Body of pancreas (tissue), 4 donors: ENCODE measurements around the gene LMX1B. TPM values are rescaled to one million over a fixed set of nuclear protein-coding genes. Genes with fewer than 3 reads are reported as not detected.

Source experiments
- ATAC-seq: fragments of 150-250 bp; one replicate; pipeline ENCODE4 v1.9.1; 2016
- DNase-seq, 4 donors: peaks; one replicate each; pipeline ENCODE4 v3.0.0-alpha.2; 2019
- H3K27ac ChIP-seq, 4 donors: fragments of 200-600 bp; sonication (generic); 1 replicate in 3 of 4; 2 replicates in 1 of 4; pipeline versions ENCODE4 v1.5.1 to v1.6.1; 2016 to 2019; ENCODE audit warnings: mild to moderate bottlenecking in 1 of 4, mixed read lengths in 1 of 4, moderate library complexity in 1 of 4
- H3K27me3 ChIP-seq, 2 donors: fragments of 200-600 bp; sonication (generic); one replicate each; pipeline ENCODE4 v1.6.0; 2016; ENCODE audit warnings: mild to moderate bottlenecking in 1 of 2
- H3K36me3 ChIP-seq, 2 donors: fragments of 200-600 bp; sonication (generic); replicated peaks in 1 of 2; 2 replicates each; pipeline ENCODE4 v1.5.1; 2016; ENCODE audit warnings: low read depth in 2 of 2; ENCODE audit not compliant: insufficient read depth in 1 of 2
- H3K4me1 ChIP-seq: fragments of 200-600 bp; sonication (generic); one replicate; pipeline ENCODE4 v1.6.0; 2016
- H3K4me3 ChIP-seq, 2 donors: fragments of 200-600 bp; sonication (generic); 1 replicate in 1 of 2; 2 replicates in 1 of 2; pipeline ENCODE4 v1.5.1; 2016 to 2019
- H3K9me3 ChIP-seq, 3 donors: fragments of 200-600 bp; sonication (generic); 1 replicate in 2 of 3; 2 replicates in 1 of 3; pipeline ENCODE4 v1.5.1; 2016
- POLR2A ChIP-seq, 3 donors: fragments of 450-650 bp; IDR thresholded peaks; one replicate each; pipeline ENCODE4 v1.6.1; 2016; ENCODE audit warnings: antibody characterized with exemption in 3 of 3, mild to moderate bottlenecking in 2 of 3
- WGBS, 2 donors: methylation state at CpG; one replicate each; pipeline ENCODE4 v1.1.5; 2017; 5-methylcytosine and 5-hydroxymethylcytosine counted together
- intact Hi-C: fragments of 100-400 bp; cut with DNase I; formaldehyde crosslinking; loops from one replicate; pipeline ENCODE4 v1.15.1; 2023
- total RNA-seq, 2 donors: library from RNA; depleted of rRNA; stranded (reverse); fragments of >200 nt; gene quantifications; one replicate each; pipeline ENCODE4 v1.1.0, GENCODE V29; 2016
- TF ChIP-seq, protein P1 (sequence below), 7 experiments: fragments of 450-650 bp in 4 of 7; fragments of 200-600 bp in 3 of 7; sonication (generic) in 3 of 7; IDR thresholded peaks; one replicate each; pipeline ENCODE4 v1.5.1; 2016 to 2019; ENCODE audit warnings: antibody characterized with exemption in 7 of 7

The LMX1B gene
- total RNA-seq, 2 donors from 2014 or later = 0.26 TPM; not detected in 1

GRCh38 chr9:126700903-126701812 lies 87.4 kb downstream of the LMX1B start:
- Histone ChIP-seq H3K36me3 (no peaks in the 10 kb centered on the region), H3K27ac (no peak overlapping the region), H3K9me3 (no peaks in the 10 kb centered on the region), H3K4me1 (peaks cover 8% of the 10 kb centered on the region), H3K27me3 (peaks cover 0 to 24% of the 10 kb centered on the region in 2 donors), H3K4me3 (no peak overlapping the region)
- TF ChIP-seq, protein P1, sequence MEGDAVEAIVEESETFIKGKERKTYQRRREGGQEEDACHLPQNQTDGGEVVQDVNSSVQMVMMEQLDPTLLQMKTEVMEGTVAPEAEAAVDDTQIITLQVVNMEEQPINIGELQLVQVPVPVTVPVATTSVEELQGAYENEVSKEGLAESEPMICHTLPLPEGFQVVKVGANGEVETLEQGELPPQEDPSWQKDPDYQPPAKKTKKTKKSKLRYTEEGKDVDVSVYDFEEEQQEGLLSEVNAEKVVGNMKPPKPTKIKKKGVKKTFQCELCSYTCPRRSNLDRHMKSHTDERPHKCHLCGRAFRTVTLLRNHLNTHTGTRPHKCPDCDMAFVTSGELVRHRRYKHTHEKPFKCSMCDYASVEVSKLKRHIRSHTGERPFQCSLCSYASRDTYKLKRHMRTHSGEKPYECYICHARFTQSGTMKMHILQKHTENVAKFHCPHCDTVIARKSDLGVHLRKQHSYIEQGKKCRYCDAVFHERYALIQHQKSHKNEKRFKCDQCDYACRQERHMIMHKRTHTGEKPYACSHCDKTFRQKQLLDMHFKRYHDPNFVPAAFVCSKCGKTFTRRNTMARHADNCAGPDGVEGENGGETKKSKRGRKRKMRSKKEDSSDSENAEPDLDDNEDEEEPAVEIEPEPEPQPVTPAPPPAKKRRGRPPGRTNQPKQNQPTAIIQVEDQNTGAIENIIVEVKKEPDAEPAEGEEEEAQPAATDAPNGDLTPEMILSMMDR (IDR thresholded peaks at IDR 0.05) = no peak
- WGBS, 2 donors = 47% methylated on average over 14 of the region's 14 CpGs
- intact Hi-C loops = loop anchor here (5.0 kb wide), 1 partner anchor 81 kb away; no protein-coding TSS in a partner anchor
- DNase-seq = peak in 1 of 4 donors; percentile 2
- ATAC-seq = no peak

DNA sequence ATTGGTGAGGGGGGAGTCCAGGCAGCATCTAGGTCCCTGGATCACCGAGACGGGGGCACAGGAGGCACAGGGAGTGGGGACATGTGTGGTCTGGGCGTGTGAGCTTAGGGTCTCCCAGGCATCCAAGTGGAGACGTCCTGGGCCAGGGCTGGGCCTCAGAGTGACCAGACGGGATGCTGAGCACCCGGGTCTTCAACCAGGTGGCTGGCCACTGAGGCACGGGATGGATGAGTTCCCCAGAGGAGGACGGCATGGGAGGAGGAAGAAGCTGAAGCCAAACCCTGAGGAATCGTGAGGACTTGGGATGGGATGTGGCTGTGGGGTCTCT lies 88.0 kb downstream of the LMX1B start:
- intact Hi-C loops = loop anchor here (5.0 kb wide), 1 partner anchor 81 kb away; no protein-coding TSS in a partner anchor
- H3K27me3 ChIP-seq = peaks cover 0 to 30% of the 10 kb centered on the region in 2 donors
- no peak for ATAC-seq
- H3K4me3 ChIP-seq = no peak overlapping the region
- H3K27ac ChIP-seq = no peak overlapping the region
- H3K9me3 ChIP-seq = no peaks in the 10 kb centered on the region
- H3K4me1 ChIP-seq = peaks cover 8% of the 10 kb centered on the region
- 53 to 70% methylated on average over 8 to 9 of the region's 9 CpGs for WGBS, 2 donors
- TF ChIP-seq POLR2A (IDR thresholded peaks at IDR 0.05) = no peak
- TF ChIP-seq, protein P1 (IDR thresholded peaks at IDR 0.05) = no peak
- H3K36me3 ChIP-seq = no peaks in the 10 kb centered on the region
- peak in 2 of 4 donors; percentile 1 to 7 for DNase-seq

DNA sequence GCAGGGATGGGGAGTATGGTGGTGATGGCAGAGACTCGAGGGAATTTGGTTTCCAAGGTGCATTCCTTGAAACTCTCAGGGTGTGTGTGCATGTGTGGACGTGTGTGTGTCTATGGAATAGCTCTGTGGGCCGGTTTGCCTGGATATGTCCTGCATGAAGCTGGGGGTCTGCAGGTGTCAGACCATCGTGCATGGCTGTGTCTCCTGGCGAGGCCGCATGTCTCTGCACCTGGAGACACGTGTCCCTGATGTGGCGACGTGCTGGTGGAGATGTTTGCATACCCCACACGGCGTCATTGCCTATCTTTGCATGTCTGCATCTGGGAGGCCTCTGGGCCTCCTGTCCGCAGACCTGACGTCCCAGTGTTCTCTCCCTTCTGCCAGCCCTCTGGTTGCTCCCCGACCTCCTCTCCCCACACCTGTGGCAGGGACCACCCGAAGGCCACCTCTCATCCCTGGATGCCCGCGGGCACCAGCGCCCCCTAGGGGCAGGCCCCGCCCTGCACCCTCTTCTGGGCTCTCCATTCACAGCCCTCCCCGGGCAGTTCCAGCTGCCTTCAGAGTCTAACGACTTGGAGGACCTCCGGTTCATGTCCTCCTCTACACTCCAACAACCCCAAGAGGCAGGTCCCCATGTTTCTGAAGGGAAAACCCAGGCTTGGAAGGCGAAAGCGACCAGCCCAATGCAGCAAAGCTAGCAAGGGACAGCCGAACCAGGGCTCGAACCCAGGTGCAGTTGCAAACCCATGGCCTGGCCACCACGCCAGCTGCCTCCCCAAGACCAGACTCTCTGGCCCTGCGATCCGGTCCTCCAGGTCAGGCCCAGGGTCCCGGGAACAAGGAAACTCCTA lies 88.6 kb downstream of the LMX1B start:
- DNase-seq (peak in 2 of 4 donors; percentile 6 to 13), ATAC-seq (no peak)
- Histone ChIP-seq H3K4me3 (no peak overlapping the region), H3K9me3 (no peaks in the 10 kb centered on the region), H3K27me3 (peaks cover 0 to 32% of the 10 kb centered on the region in 2 donors), H3K4me1 (peaks cover 8% of the 10 kb centered on the region), H3K27ac (no peak overlapping the region), H3K36me3 (no peaks in the 10 kb centered on the region)
- TF ChIP-seq, protein P1 (IDR thresholded peaks at IDR 0.05) = peak in 6 of 7 experiments; percentile 13 to 45 (median 30)
- no peak for TF ChIP-seq POLR2A (IDR thresholded peaks at IDR 0.05)
- WGBS, 2 donors = 32 to 36% methylated on average over 18 to 29 of the region's 30 CpGs
- intact Hi-C loops = loop anchor here (5.0 kb wide), 1 partner anchor 80 kb away; no protein-coding TSS in a partner anchor

DNA sequence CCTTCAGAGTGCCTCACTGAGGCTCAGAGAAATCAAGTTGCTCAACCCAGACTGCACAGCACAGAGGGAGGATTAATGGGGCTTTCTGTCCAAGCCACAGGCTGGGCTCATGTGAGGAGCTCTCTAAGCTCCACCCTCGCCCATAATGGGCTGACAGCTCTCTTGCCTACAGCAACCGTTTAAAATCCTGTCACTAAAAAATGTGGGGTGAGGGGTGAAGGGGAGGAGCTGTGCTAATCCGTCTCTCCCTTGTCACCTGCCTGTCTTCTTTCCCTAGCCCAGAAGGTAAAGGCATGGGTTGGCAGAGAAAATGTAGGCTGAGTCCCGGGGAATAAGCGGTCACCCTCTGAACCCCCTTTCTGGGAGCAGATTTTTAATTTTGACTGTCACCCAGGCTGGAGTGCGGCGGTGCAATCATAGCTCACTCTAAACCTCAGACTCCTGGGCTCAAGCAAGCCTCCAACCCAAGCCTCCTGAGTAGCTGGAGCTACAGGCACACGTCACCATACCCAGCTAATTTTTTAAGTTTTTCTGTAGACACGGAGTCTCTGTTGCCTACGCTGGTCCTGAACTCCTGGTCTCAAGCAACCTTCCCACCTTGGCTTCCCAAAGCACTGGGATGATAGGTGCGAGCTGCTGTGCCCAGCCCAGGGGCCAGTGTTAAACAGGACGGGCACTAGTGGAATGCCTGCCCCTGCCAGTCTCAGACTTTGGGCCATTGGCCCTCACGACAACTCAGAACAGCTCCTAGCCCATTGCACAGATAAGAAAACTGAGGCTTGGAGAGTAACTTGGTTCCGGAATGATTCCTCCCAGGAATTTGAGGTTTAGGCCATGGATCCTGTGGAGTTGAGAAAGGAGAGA lies 89.5 kb downstream of the LMX1B start:
- no peak overlapping the region for H3K27ac ChIP-seq
- peaks cover 0 to 32% of the 10 kb centered on the region in 2 donors for H3K27me3 ChIP-seq
- no peak for ATAC-seq
- intact Hi-C loops = loop anchor here (5.0 kb wide), 1 partner anchor 79 kb away; no protein-coding TSS in a partner anchor
- H3K4me3 ChIP-seq = no peak overlapping the region
- 41 to 52% methylated on average over 8 to 14 of the region's 14 CpGs for WGBS, 2 donors
- H3K9me3 ChIP-seq = no peaks in the 10 kb centered on the region
- peaks cover 8% of the 10 kb centered on the region for H3K4me1 ChIP-seq
- DNase-seq = peak in 1 of 4 donors; percentile 5
- no peak for TF ChIP-seq POLR2A (IDR thresholded peaks at IDR 0.05)
- TF ChIP-seq, protein P1 (IDR thresholded peaks at IDR 0.05) = no peak
- no peaks in the 10 kb centered on the region for H3K36me3 ChIP-seq
